ENCODE data around the gene CSTF2. TPM values are rescaled to one million over a fixed set of nuclear protein-coding genes. Genes with fewer than 3 reads are reported as not detected.

Gene CSTF2
- polyA plus RNA-seq, 1 experiment = 21.4 TPM

- H3K27me3 ChIP-seq (ENCODE audit: control insufficient read depth, insufficient read depth, low read length) = no peaks in the 10 kb centered on the region
- ChIA-PET CTCF (interaction anchor here (1.2 kb wide), 1 partner anchor 424 kb away, joined by 3 read pairs; no protein-coding TSS in a partner anchor), POLR2A (no interaction called here)
- H3K36me3 ChIP-seq (ENCODE audit: control insufficient read depth, insufficient read depth, low read length) = no peaks in the 10 kb centered on the region
- H3K4me3 ChIP-seq (ENCODE audit: low read depth, low read length) = no peak overlapping the region
- DNase-seq (ENCODE audit: low read depth) = no peak
- TF ChIP-seq, protein P1, sequence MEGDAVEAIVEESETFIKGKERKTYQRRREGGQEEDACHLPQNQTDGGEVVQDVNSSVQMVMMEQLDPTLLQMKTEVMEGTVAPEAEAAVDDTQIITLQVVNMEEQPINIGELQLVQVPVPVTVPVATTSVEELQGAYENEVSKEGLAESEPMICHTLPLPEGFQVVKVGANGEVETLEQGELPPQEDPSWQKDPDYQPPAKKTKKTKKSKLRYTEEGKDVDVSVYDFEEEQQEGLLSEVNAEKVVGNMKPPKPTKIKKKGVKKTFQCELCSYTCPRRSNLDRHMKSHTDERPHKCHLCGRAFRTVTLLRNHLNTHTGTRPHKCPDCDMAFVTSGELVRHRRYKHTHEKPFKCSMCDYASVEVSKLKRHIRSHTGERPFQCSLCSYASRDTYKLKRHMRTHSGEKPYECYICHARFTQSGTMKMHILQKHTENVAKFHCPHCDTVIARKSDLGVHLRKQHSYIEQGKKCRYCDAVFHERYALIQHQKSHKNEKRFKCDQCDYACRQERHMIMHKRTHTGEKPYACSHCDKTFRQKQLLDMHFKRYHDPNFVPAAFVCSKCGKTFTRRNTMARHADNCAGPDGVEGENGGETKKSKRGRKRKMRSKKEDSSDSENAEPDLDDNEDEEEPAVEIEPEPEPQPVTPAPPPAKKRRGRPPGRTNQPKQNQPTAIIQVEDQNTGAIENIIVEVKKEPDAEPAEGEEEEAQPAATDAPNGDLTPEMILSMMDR (IDR thresholded peaks at IDR 0.05; ENCODE audit: insufficient read depth, low read depth, low read length) = no peak
Measured at GRCh38 chrX:100871594-100872560, 51.7 kb downstream of the CSTF2 start.

GRCh38 chrX:100874325-100874724 is 54.1 kb downstream of the CSTF2 start, which contains the start of gene NOX1:
TSS of gene NOX1 (minus strand) at chrX:100874359. CDS start at chrX:100874139, 220 bp downstream.
- no peak within 1 kb of the TSS for H3K4me3 ChIP-seq (ENCODE audit: low read depth, low read length)
- POLR2A ChIA-PET = no interaction called here
- CTCF ChIA-PET = no interaction called here
- TF ChIP-seq, protein P1 (IDR thresholded peaks at IDR 0.05; ENCODE audit: insufficient read depth, low read depth, low read length) = no peak
- no peak for DNase-seq (ENCODE audit: low read depth)
- H3K36me3 ChIP-seq (ENCODE audit: control insufficient read depth, insufficient read depth, low read length) = no peaks in the 10 kb centered on the region
- H3K27me3 ChIP-seq (ENCODE audit: control insufficient read depth, insufficient read depth, low read length) = no peaks in the 10 kb centered on the region

DNA sequence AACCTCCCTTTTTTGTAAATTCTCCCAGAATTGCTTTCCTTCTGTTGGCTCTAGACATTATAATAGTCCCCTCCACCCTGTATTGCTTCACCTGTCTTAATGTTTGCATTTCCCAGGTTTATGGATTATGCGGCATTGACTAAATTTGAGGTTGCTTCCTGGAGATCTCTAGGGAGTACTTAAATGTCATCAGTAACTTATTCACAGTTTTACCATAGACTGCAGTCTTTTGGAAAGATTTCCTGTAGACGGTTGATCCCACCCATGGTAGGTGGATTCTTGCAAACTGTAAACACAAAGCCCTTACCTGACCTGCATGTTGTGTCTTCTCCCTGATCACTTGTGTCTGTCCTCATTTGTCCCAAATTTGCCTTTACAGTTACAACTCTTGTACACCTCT is 60.2 kb downstream of the CSTF2 start:
- no peak for DNase-seq (ENCODE audit: low read depth)
- Histone ChIP-seq H3K4me3 (ENCODE audit: low read depth, low read length) (no peak overlapping the region), H3K36me3 (ENCODE audit: control insufficient read depth, insufficient read depth, low read length) (no peaks in the 10 kb centered on the region), H3K27me3 (ENCODE audit: control insufficient read depth, insufficient read depth, low read length) (no peaks in the 10 kb centered on the region)
- TF ChIP-seq, protein P1 (IDR thresholded peaks at IDR 0.05; ENCODE audit: insufficient read depth, low read depth, low read length) = no peak
- ChIA-PET CTCF (no interaction called here), POLR2A (no interaction called here)

- CTCF ChIA-PET = no interaction called here
- H3K27me3 ChIP-seq (ENCODE audit: control insufficient read depth, insufficient read depth, low read length) = no peaks in the 10 kb centered on the region
- no peaks in the 10 kb centered on the region for H3K36me3 ChIP-seq (ENCODE audit: control insufficient read depth, insufficient read depth, low read length)
- no peak overlapping the region for H3K4me3 ChIP-seq (ENCODE audit: low read depth, low read length)
- no peak for DNase-seq (ENCODE audit: low read depth)
- POLR2A ChIA-PET = no interaction called here
- TF ChIP-seq, protein P1 (IDR thresholded peaks at IDR 0.05; ENCODE audit: insufficient read depth, low read depth, low read length) = no peak
Measured at GRCh38 chrX:100883654-100884053, 63.5 kb downstream of the CSTF2 start.

Small RNA genes lying within 50 kb of the gene (small RNA-seq; reads per million reads assigned to genes)
- not detected for gene RF00411 (ENCODE audit: insufficient read length, low read depth, low replicate concordance)

Other genes with a start within 250 kb of the CSTF2 start
- gene TNMD, start 235.5 kb upstream of the CSTF2 start, polyA plus RNA-seq (2011; rRNA removed) = not detected in 2 replicates
- gene TSPAN6, start 183.6 kb upstream of the CSTF2 start, polyA plus RNA-seq (2011; rRNA removed) = 8.8 and 19.7 TPM in 2 replicates
- 47.3 and 52.7 TPM in 2 replicates for gene SRPX2, start 176.2 kb upstream of the CSTF2 start, polyA plus RNA-seq (2011; rRNA removed)
- gene SYTL4, start 88.3 kb upstream of the CSTF2 start, polyA plus RNA-seq (2011; rRNA removed) = 3.3 and 5.0 TPM in 2 replicates
- gene NOX1, start 54.0 kb downstream of the CSTF2 start, polyA plus RNA-seq (2011; rRNA removed) = not detected in 2 replicates
- gene XKRX, start 108.5 kb downstream of the CSTF2 start, polyA plus RNA-seq (2011; rRNA removed) = 0.02 TPM in 1 of 2 replicates, not detected in the other
- gene ARL13A, start 149.3 kb downstream of the CSTF2 start, polyA plus RNA-seq (2011; rRNA removed) = not detected in 2 replicates
- 11.1 and 12.4 TPM in 2 replicates for gene TRMT2B, start 231.7 kb downstream of the CSTF2 start, polyA plus RNA-seq (2011; rRNA removed)

Data from BJ (cell line).